Parathyroid adenoma (tissue), 2 donors: ENCODE measurements around the gene MAP4K4.

Experiments
- H2AFZ ChIP-seq: fragments of 300-600 bp; sonication (generic); one replicate; pipeline ENCODE4 v1.7.0; 2017; ENCODE audit warnings: antibody characterized with exemption, mild to moderate bottlenecking
- H3K27ac ChIP-seq: fragments of 300-600 bp; sonication (generic); one replicate; pipeline ENCODE4 v1.7.0; 2017
- H3K27me3 ChIP-seq: fragments of 300-600 bp; sonication (generic); one replicate; pipeline ENCODE4 v1.7.0; 2017; ENCODE audit warnings: low read length; ENCODE audit not compliant: control insufficient read depth, insufficient read depth
- H3K36me3 ChIP-seq: fragments of 300-600 bp; sonication (generic); one replicate; pipeline ENCODE4 v1.7.0; 2017; ENCODE audit warnings: low read length; ENCODE audit not compliant: control insufficient read depth, insufficient read depth
- H3K4me1 ChIP-seq: fragments of 300-600 bp; sonication (generic); one replicate; pipeline ENCODE4 v1.7.0; 2017; ENCODE audit warnings: control low read depth
- H3K4me2 ChIP-seq: fragments of 300-600 bp; sonication (generic); one replicate; pipeline ENCODE4 v1.7.0; 2017; ENCODE audit warnings: low read length
- H3K4me3 ChIP-seq: fragments of 300-600 bp; sonication (generic); one replicate; pipeline ENCODE4 v1.7.0; 2017; ENCODE audit warnings: low read depth, low read length
- H3K79me2 ChIP-seq: fragments of 300-600 bp; sonication (generic); one replicate; pipeline ENCODE4 v1.7.0; 2017; ENCODE audit warnings: control low read depth
- H3K9ac ChIP-seq: fragments of 300-600 bp; sonication (generic); one replicate; pipeline ENCODE4 v1.7.0; 2017; ENCODE audit warnings: mild to moderate bottlenecking
- H3K9me3 ChIP-seq: fragments of 300-600 bp; sonication (generic); one replicate; pipeline ENCODE4 v1.7.0; 2017; ENCODE audit warnings: low read length; ENCODE audit not compliant: control insufficient read depth
- TF ChIP-seq, protein P1 (sequence below): fragments of 300-600 bp; sonication (generic); IDR thresholded peaks from one replicate; pipeline ENCODE4 v1.7.0; 2017; ENCODE audit warnings: antibody characterized with exemption, mild to moderate bottlenecking
- donor health status: primary hyperparathyroidism.

The MAP4K4 gene

DNA sequence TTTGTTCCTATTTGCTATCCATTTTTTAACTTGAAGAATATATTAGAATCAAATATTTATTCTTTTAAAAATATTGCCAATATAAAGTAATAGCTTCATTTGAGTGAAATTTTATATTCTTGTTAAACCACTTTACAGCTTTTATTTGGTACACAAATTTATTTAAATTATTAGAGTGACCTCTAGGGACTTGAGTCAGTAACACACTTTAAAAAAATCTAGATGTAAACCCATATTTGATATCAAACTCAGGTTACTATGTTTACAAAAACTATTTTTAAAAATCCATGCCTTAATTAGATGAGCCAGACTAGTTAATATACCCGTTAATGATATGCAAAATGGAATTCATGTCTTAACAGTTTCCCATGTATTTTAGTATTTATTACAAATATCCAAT is 134.6 kb downstream of the MAP4K4 start:
- H3K27ac ChIP-seq, result no peak overlapping the region

GRCh38 chr2:101833890-101834523 is 136.5 kb downstream of the MAP4K4 start:
- no peaks in the 10 kb centered on the region for H3K36me3 ChIP-seq

More for the DNA sequence above, 134.6 kb downstream of the MAP4K4 start:
- Histone ChIP-seq H3K4me1 (no peaks in the 10 kb centered on the region), H3K9ac (no peak overlapping the region), H3K36me3 (no peaks in the 10 kb centered on the region), H3K4me2 (no peak overlapping the region), H3K9me3 (no peaks in the 10 kb centered on the region), H2AFZ (no peak overlapping the region), H3K4me3 (no peak overlapping the region), H3K79me2 (no peaks in the 10 kb centered on the region), H3K27me3 (no peaks in the 10 kb centered on the region)
- TF ChIP-seq, protein P1, sequence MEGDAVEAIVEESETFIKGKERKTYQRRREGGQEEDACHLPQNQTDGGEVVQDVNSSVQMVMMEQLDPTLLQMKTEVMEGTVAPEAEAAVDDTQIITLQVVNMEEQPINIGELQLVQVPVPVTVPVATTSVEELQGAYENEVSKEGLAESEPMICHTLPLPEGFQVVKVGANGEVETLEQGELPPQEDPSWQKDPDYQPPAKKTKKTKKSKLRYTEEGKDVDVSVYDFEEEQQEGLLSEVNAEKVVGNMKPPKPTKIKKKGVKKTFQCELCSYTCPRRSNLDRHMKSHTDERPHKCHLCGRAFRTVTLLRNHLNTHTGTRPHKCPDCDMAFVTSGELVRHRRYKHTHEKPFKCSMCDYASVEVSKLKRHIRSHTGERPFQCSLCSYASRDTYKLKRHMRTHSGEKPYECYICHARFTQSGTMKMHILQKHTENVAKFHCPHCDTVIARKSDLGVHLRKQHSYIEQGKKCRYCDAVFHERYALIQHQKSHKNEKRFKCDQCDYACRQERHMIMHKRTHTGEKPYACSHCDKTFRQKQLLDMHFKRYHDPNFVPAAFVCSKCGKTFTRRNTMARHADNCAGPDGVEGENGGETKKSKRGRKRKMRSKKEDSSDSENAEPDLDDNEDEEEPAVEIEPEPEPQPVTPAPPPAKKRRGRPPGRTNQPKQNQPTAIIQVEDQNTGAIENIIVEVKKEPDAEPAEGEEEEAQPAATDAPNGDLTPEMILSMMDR, result peak; percentile 29

GRCh38 chr2:101837354-101837753 is 139.8 kb downstream of the MAP4K4 start:
- no peak overlapping the region for H3K27ac ChIP-seq
- no peaks in the 10 kb centered on the region for H3K36me3 ChIP-seq
- no peak overlapping the region for H3K4me3 ChIP-seq
- no peaks in the 10 kb centered on the region for H3K9me3 ChIP-seq
- no peaks in the 10 kb centered on the region for H3K79me2 ChIP-seq
- no peak overlapping the region for H2AFZ ChIP-seq
- no peak overlapping the region for H3K4me2 ChIP-seq
- H3K27me3 ChIP-seq, result no peaks in the 10 kb centered on the region
- no peaks in the 10 kb centered on the region for H3K4me1 ChIP-seq
- TF ChIP-seq, protein P1, result no peak
- H3K9ac ChIP-seq, result no peak overlapping the region

More at GRCh38 chr2:101833890-101834523, 136.5 kb downstream of the MAP4K4 start:
- H3K27ac ChIP-seq, result no peak overlapping the region
- no peak overlapping the region for H2AFZ ChIP-seq
- H3K4me2 ChIP-seq, result no peak overlapping the region
- no peaks in the 10 kb centered on the region for H3K27me3 ChIP-seq
- TF ChIP-seq, protein P1, result no peak
- no peak overlapping the region for H3K9ac ChIP-seq
- no peak overlapping the region for H3K4me3 ChIP-seq
- H3K9me3 ChIP-seq, result no peaks in the 10 kb centered on the region
- no peaks in the 10 kb centered on the region for H3K4me1 ChIP-seq
- H3K79me2 ChIP-seq, result no peaks in the 10 kb centered on the region

DNA sequence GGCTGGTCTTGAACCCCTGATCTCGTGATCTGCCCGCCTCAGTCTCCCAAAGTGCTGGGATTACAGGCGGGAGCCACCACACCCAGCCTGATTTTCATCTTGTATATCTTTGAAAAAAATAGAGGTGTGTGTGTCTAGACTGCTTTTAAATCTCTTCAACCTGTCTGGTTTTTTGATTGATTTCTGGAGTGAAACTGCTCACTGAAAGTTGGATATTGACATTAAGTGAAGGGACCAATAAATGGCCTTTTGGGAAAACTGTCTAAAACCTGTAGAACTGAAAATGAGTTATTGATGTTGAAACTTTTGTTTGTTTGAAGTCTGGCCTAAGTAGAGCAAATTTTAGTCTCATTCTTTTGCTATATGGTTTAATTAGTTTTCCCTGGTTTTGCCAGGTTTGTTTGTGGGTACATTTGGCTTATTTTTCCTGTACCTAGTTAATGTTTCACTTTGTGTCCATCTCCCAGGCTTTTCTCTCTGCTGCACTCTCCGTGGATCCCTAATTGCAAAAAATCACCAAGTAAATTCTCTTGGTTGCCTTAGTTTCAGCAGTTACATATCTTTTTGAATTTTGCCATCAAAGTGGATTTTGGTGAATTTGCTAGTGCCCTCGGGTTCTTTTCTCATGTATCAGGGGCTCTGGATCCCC is 144.3 kb downstream of the MAP4K4 start:
- TF ChIP-seq, protein P1, result no peak
- Histone ChIP-seq H3K79me2 (no peaks in the 10 kb centered on the region), H2AFZ (no peak overlapping the region), H3K4me2 (no peak overlapping the region), H3K9ac (no peak overlapping the region), H3K4me3 (no peak overlapping the region), H3K4me1 (no peaks in the 10 kb centered on the region), H3K36me3 (no peaks in the 10 kb centered on the region), H3K27me3 (no peaks in the 10 kb centered on the region), H3K27ac (no peak overlapping the region), H3K9me3 (no peaks in the 10 kb centered on the region)

GRCh38 chr2:101842471-101842870 is 145.0 kb downstream of the MAP4K4 start:
- Histone ChIP-seq H3K4me3 (no peak overlapping the region), H3K9me3 (no peaks in the 10 kb centered on the region), H3K4me1 (no peaks in the 10 kb centered on the region), H3K79me2 (no peaks in the 10 kb centered on the region), H3K4me2 (no peak overlapping the region), H3K9ac (no peak overlapping the region), H3K27me3 (no peaks in the 10 kb centered on the region), H3K27ac (no peak overlapping the region), H2AFZ (no peak overlapping the region), H3K36me3 (no peaks in the 10 kb centered on the region)
- TF ChIP-seq, protein P1, result no peak
